ENCODE results near the gene ABCC8.

ABCC8 gene

GRCh38 chr11:17406082-17406817, 70.4 kb downstream of the ABCC8 start:
- H3K27me3 ChIP-seq (ENCODE audit: insufficient read depth, low read length) = no peaks in the 10 kb centered on the region
- no peaks in the 10 kb centered on the region for H3K9me3 ChIP-seq (ENCODE audit: low read length)
- no peak overlapping the region for H3K9ac ChIP-seq (ENCODE audit: low read length)
- no peaks in the 10 kb centered on the region for H3K79me2 ChIP-seq (ENCODE audit: insufficient read depth, low read length)
- no peak overlapping the region for H3K4me3 ChIP-seq (ENCODE audit: low read depth, low read length, poor library complexity, severe bottlenecking)
- TF ChIP-seq EZH2 (IDR thresholded peaks at IDR 0.05; ENCODE audit: borderline replicate concordance, low read length) (no peak), CTCF (IDR thresholded peaks at IDR 0.05; ENCODE audit: low read length) (no peak)
- no peak overlapping the region for H3K4me2 ChIP-seq (ENCODE audit: low read length)
- no peaks in the 10 kb centered on the region for H3F3A ChIP-seq (ENCODE audit: insufficient read depth, low read length)
- H3K9me2 ChIP-seq (ENCODE audit: low read depth, low read length) = no peaks in the 10 kb centered on the region
- peaks cover 23% of the 10 kb centered on the region for H3K4me1 ChIP-seq (ENCODE audit: insufficient read depth, low read length, severe bottlenecking)
- peak overlapping the region; percentile 97; the same call in 1 of the 2 replicates for H2AFZ ChIP-seq (ENCODE audit: low read length)
- no peaks in the 10 kb centered on the region for H3K36me3 ChIP-seq (ENCODE audit: insufficient read depth, low read length)
- no peaks in the 10 kb centered on the region for H4K20me1 ChIP-seq (ENCODE audit: insufficient read depth, low read length)
- H3K27ac ChIP-seq (ENCODE audit: low read depth, low read length, poor library complexity, severe bottlenecking) = no peak overlapping the region

- H3K36me3 ChIP-seq (ENCODE audit: insufficient read depth, low read length) = no peaks in the 10 kb centered on the region
- H2AFZ ChIP-seq (ENCODE audit: low read length) = peak overlapping the region; percentile 97
- H3K27me3 ChIP-seq (ENCODE audit: insufficient read depth, low read length) = no peaks in the 10 kb centered on the region
- no peak overlapping the region for H3K4me3 ChIP-seq (ENCODE audit: low read depth, low read length, poor library complexity, severe bottlenecking)
- no peaks in the 10 kb centered on the region for H3K9me2 ChIP-seq (ENCODE audit: low read depth, low read length)
- H3K27ac ChIP-seq (ENCODE audit: low read depth, low read length, poor library complexity, severe bottlenecking) = no peak overlapping the region
- H3K4me2 ChIP-seq (ENCODE audit: low read length) = peak overlapping the region; percentile 43
- peaks cover 31% of the 10 kb centered on the region for H3K4me1 ChIP-seq (ENCODE audit: insufficient read depth, low read length, severe bottlenecking)
- H3K79me2 ChIP-seq (ENCODE audit: insufficient read depth, low read length) = no peaks in the 10 kb centered on the region
- H4K20me1 ChIP-seq (ENCODE audit: insufficient read depth, low read length) = no peaks in the 10 kb centered on the region
- TF ChIP-seq CTCF (IDR thresholded peaks at IDR 0.05; ENCODE audit: low read length) = peak; percentile 6; the same call in 1 of the 2 replicates
- TF ChIP-seq EZH2 (IDR thresholded peaks at IDR 0.05; ENCODE audit: borderline replicate concordance, low read length) = no peak
- H3K9me3 ChIP-seq (ENCODE audit: low read length) = no peaks in the 10 kb centered on the region
- no peak overlapping the region; the same call in 1 of the 2 replicates for H3K9ac ChIP-seq (ENCODE audit: low read length)
- no peaks in the 10 kb centered on the region for H3F3A ChIP-seq (ENCODE audit: insufficient read depth, low read length)
Measured at GRCh38 chr11:17405232-17406005, 71.2 kb downstream of the ABCC8 start.

- Histone ChIP-seq H3K4me2 (ENCODE audit: low read length) (no peak overlapping the region), H4K20me1 (ENCODE audit: insufficient read depth, low read length) (no peaks in the 10 kb centered on the region), H3K9me3 (ENCODE audit: low read length) (no peaks in the 10 kb centered on the region), H3K79me2 (ENCODE audit: insufficient read depth, low read length) (no peaks in the 10 kb centered on the region), H3K9ac (ENCODE audit: low read length) (no peak overlapping the region), H3K27me3 (ENCODE audit: insufficient read depth, low read length) (no peaks in the 10 kb centered on the region), H3K9me2 (ENCODE audit: low read depth, low read length) (no peaks in the 10 kb centered on the region), H2AFZ (ENCODE audit: low read length) (no peak overlapping the region), H3K4me1 (ENCODE audit: insufficient read depth, low read length, severe bottlenecking) (peaks cover 39% of the 10 kb centered on the region), H3K27ac (ENCODE audit: low read depth, low read length, poor library complexity, severe bottlenecking) (no peak overlapping the region), H3K4me3 (ENCODE audit: low read depth, low read length, poor library complexity, severe bottlenecking) (no peak overlapping the region), H3K36me3 (ENCODE audit: insufficient read depth, low read length) (no peaks in the 10 kb centered on the region), H3F3A (ENCODE audit: insufficient read depth, low read length) (no peaks in the 10 kb centered on the region)
- TF ChIP-seq CTCF (IDR thresholded peaks at IDR 0.05; ENCODE audit: low read length) (no peak), EZH2 (IDR thresholded peaks at IDR 0.05; ENCODE audit: borderline replicate concordance, low read length) (no peak)
Measured at GRCh38 chr11:17403980-17404759, 72.5 kb downstream of the ABCC8 start.

Data from OCI-LY1 (cell line).